Caco-2 (cell line): ENCODE measurements around the gene DENND4B. TPM values are rescaled to one million over a fixed set of nuclear protein-coding genes. Genes with fewer than 3 reads are reported as not detected.
A peak's percentile ranks its signal among the peaks of the same experiment; 100 is the strongest.

Experiments used
- BruUV-seq: library from RNA; stranded (reverse); fragments of 400-500 nt; replicated peaks from 2 replicates; lab custom pipeline; 2021; lab: Mats Ljungman, UMichigan
- CTCF ChIA-PET: fragments of 300-600 bp; sonication (Branson Sonifier 250); formaldehyde crosslinking; loops from one replicate; lab custom pipeline; 2022; ENCODE audit warnings: antibody characterized with exemption; lab: Charles Lee
- POLR2A ChIA-PET: fragments of 300-600 bp; sonication (Branson Sonifier 250); formaldehyde crosslinking; loops from one replicate; lab custom pipeline; 2022; ENCODE audit warnings: antibody characterized with exemption; lab: Charles Lee
- DNase-seq, 2 experiments: peaks; one replicate each; pipeline versions ENCODE4 v3.0.0 to v3.0.0-alpha.2; 2020 to 2022
- H3K27me3 ChIP-seq: replicated peaks from 2 replicates; pipeline ENCODE4 v1.6.0; 2011; ENCODE audit warnings: low read length; ENCODE audit not compliant: control insufficient read depth, insufficient read depth
- H3K36me3 ChIP-seq: 2 replicates; pipeline ENCODE4 v1.5.1; 2011; ENCODE audit warnings: low read length; ENCODE audit not compliant: control insufficient read depth, insufficient read depth
- H3K4me1 ChIP-seq: fragments of 250-450 bp; sonication (Bioruptor Pico); 2 replicates; pipeline ENCODE4 v1.5.1; 2020; ENCODE audit warnings: mild to moderate bottlenecking
- H3K4me3 ChIP-seq: 2 replicates; pipeline ENCODE4 v1.5.1; 2011; ENCODE audit warnings: low read depth, mild to moderate bottlenecking, control low read depth, low read length
- H3K9me3 ChIP-seq: fragments of 250-450 bp; sonication (Bioruptor Pico); 2 replicates; pipeline ENCODE4 v1.5.1; 2020; ENCODE audit warnings: mild to moderate bottlenecking, moderate library complexity
- H3K27ac Mint-ChIP-seq: one replicate; pipeline ENCODE4 v1.8.0; 2022; ENCODE audit warnings: mixed read lengths; ENCODE audit not compliant: unreplicated experiment
- H3K27me3 Mint-ChIP-seq: one replicate; pipeline ENCODE4 v1.8.0; 2022; ENCODE audit warnings: mixed read lengths; ENCODE audit not compliant: insufficient read depth, unreplicated experiment
- H3K36me3 Mint-ChIP-seq: one replicate; pipeline ENCODE4 v1.8.0; 2022; ENCODE audit warnings: mild to moderate bottlenecking, mixed read lengths; ENCODE audit not compliant: insufficient read depth, unreplicated experiment
- H3K4me1 Mint-ChIP-seq: one replicate; pipeline ENCODE4 v1.8.0; 2022; ENCODE audit warnings: low read depth, mixed read lengths; ENCODE audit not compliant: unreplicated experiment
- H3K4me3 Mint-ChIP-seq: one replicate; pipeline ENCODE4 v1.8.0; 2022; ENCODE audit warnings: mild to moderate bottlenecking, moderate library complexity, mixed read lengths; ENCODE audit not compliant: unreplicated experiment
- H3K9me3 Mint-ChIP-seq: one replicate; pipeline ENCODE4 v1.8.0; 2022; ENCODE audit warnings: mixed read lengths; ENCODE audit not compliant: unreplicated experiment
- intact Hi-C: fragments of 100-400 bp; cut with micrococcal nuclease; formaldehyde crosslinking; loops from one replicate; pipeline ENCODE4 v1.10.0; 2022; ENCODE audit not compliant: unreplicated experiment
- total RNA-seq: library from RNA; stranded (reverse); gene quantifications from 2 replicates; pipeline ENCODE4 v1.2.3, GENCODE V29; 2022
- TF ChIP-seq, protein P1 (sequence below), 2 experiments: fragments of 200-600 bp in 1 of 2; IDR thresholded peaks; 1 replicate in 1 of 2; 2 replicates in 1 of 2; pipeline versions ENCODE4 v1.5.1 to v1.8.0; 2011 to 2022; ENCODE audit warnings: antibody characterized with exemption in 1 of 2, control low read depth in 1 of 2, inconsistent platforms in 1 of 2, low read depth in 1 of 2, low read length in 1 of 2, mild to moderate bottlenecking in 1 of 2, moderate library complexity in 1 of 2; ENCODE audit not compliant: insufficient read depth in 1 of 2, severe bottlenecking in 1 of 2, unreplicated experiment in 1 of 2

Gene DENND4B
- total RNA-seq, 1 experiment from 2014 or later, result 79.0 TPM

DNA sequence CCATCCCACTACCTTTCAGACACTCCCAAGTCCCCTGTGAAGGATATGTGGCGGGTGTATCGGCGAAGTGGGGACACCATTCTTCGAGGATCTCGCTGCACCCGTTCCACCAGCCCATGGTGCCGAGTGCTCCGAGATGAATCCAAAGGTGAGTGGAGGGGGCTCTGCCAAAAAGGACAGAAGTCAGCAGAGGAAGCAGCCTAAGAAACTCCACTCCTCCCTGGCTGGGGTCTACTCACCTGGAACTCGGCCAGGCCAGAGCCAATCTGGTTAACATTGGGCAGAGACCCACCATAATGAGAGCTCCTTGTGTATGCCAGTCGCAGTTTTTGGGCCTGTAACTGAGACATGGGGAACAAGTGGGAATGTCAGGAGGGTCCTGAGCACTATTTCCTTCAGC, 8.3 kb upstream of the DENND4B start:
- CTCF ChIA-PET, result no interaction called here
- peaks cover 22% of the 10 kb centered on the region for H3K4me1 ChIP-seq
- POLR2A ChIA-PET, result no interaction called here
- Mint-ChIP-seq H3K4me1 (peaks cover 21% of the 10 kb centered on the region), H3K27ac (no peak overlapping the region), H3K27me3 (no peaks in the 10 kb centered on the region), H3K9me3 (no peaks in the 10 kb centered on the region), H3K36me3 (peaks cover 48% of the 10 kb centered on the region), H3K4me3 (no peak overlapping the region)
- BruUV-seq, result no TSS peak
- no peak overlapping the region for H3K4me3 ChIP-seq
- TF ChIP-seq, protein P1, sequence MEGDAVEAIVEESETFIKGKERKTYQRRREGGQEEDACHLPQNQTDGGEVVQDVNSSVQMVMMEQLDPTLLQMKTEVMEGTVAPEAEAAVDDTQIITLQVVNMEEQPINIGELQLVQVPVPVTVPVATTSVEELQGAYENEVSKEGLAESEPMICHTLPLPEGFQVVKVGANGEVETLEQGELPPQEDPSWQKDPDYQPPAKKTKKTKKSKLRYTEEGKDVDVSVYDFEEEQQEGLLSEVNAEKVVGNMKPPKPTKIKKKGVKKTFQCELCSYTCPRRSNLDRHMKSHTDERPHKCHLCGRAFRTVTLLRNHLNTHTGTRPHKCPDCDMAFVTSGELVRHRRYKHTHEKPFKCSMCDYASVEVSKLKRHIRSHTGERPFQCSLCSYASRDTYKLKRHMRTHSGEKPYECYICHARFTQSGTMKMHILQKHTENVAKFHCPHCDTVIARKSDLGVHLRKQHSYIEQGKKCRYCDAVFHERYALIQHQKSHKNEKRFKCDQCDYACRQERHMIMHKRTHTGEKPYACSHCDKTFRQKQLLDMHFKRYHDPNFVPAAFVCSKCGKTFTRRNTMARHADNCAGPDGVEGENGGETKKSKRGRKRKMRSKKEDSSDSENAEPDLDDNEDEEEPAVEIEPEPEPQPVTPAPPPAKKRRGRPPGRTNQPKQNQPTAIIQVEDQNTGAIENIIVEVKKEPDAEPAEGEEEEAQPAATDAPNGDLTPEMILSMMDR (IDR thresholded peaks at IDR 0.05; ENCODE audit: insufficient read depth in 1 of 2, low read depth in 1 of 2, low read length in 1 of 2, severe bottlenecking in 1 of 2, unreplicated experiment in 1 of 2), result no peak
- no peak for DNase-seq
- peaks cover 6% of the 10 kb centered on the region for H3K36me3 ChIP-seq
- H3K9me3 ChIP-seq, result no peaks in the 10 kb centered on the region
- no peaks in the 10 kb centered on the region for H3K27me3 ChIP-seq
- intact Hi-C loops, result no loop called here

DNA sequence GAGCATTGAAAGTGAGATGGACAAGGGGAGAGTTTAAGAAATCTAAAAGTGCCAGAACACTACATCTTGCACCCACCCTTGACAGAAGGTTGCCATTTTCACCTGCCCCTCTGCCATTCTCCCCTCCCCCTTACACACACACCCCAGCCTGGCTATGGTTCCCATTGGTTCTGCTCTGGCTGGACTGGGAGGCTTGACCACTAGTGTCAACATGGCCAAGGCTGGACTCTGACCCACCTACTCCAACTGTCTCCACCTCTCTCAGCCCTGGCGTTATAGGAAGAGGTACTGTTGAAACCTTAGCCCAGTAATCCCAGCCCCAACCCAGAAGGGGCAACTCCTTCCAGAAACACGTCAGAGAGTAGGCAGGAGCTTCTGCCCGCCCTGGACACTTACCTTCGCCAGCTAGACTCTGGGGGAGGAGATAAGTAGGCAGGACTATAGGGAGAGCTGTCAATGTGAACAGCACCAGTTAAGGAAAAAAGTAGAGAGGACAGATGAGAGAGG, 7.4 kb upstream of the DENND4B start:
- POLR2A ChIA-PET, result interaction anchor here (1.4 kb wide), 1 partner anchor 24 kb away, joined by 4 read pairs; the partner anchor contains the start of gene JTB
- peak overlapping the region; percentile 6 for H3K4me3 Mint-ChIP-seq
- intact Hi-C loops, result no loop called here
- no peaks in the 10 kb centered on the region for H3K9me3 Mint-ChIP-seq
- peaks cover 50% of the 10 kb centered on the region for H3K36me3 Mint-ChIP-seq
- no peaks in the 10 kb centered on the region for H3K9me3 ChIP-seq
- DNase-seq, result peak in 1 of 2 experiments; percentile 47
- H3K4me1 ChIP-seq, result peaks cover 22% of the 10 kb centered on the region
- TF ChIP-seq, protein P1 (IDR thresholded peaks at IDR 0.05; ENCODE audit: insufficient read depth in 1 of 2, low read depth in 1 of 2, low read length in 1 of 2, severe bottlenecking in 1 of 2, unreplicated experiment in 1 of 2), result no peak
- H3K27me3 Mint-ChIP-seq, result no peaks in the 10 kb centered on the region
- CTCF ChIA-PET, result no interaction called here
- BruUV-seq, result no TSS peak
- H3K4me3 ChIP-seq, result no peak overlapping the region
- peaks cover 21% of the 10 kb centered on the region for H3K4me1 Mint-ChIP-seq
- H3K27me3 ChIP-seq, result no peaks in the 10 kb centered on the region
- peaks cover 6% of the 10 kb centered on the region for H3K36me3 ChIP-seq
- H3K27ac Mint-ChIP-seq, result peak overlapping the region; percentile 21

DNA sequence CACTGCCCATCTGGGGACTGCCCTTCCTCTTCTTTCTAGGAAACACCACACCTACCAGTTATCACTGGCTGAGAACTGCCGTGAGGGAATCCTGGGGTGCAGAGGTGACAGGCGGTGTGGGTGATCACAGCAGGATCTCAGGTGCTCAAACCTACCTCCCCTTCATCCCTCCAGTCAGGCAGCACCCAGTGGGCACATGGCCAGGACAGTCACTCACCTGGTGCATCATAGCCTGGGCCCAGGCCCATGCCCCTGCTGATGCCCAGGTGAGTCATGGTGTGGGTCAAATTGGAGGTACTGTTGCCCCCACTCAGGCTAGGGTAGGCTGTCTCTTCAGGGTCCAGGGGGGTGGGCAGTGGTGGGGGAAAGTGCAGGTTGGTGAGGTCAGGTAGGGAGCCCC, 5.3 kb upstream of the DENND4B start:
- H3K4me3 ChIP-seq, result no peak overlapping the region
- ChIA-PET POLR2A (no interaction called here), CTCF (no interaction called here)
- no peak for DNase-seq
- BruUV-seq, result no TSS peak
- peaks cover 6% of the 10 kb centered on the region for H3K36me3 ChIP-seq
- no peaks in the 10 kb centered on the region for H3K27me3 ChIP-seq
- peaks cover 51% of the 10 kb centered on the region for H3K36me3 Mint-ChIP-seq
- intact Hi-C loops, result no loop called here
- no peaks in the 10 kb centered on the region for H3K9me3 ChIP-seq
- peaks cover 19% of the 10 kb centered on the region for H3K4me1 Mint-ChIP-seq
- H3K4me1 ChIP-seq, result peaks cover 20% of the 10 kb centered on the region
- no peak overlapping the region for H3K4me3 Mint-ChIP-seq
- no peaks in the 10 kb centered on the region for H3K9me3 Mint-ChIP-seq
- H3K27ac Mint-ChIP-seq, result no peak overlapping the region
- TF ChIP-seq, protein P1 (IDR thresholded peaks at IDR 0.05; ENCODE audit: insufficient read depth in 1 of 2, low read depth in 1 of 2, low read length in 1 of 2, severe bottlenecking in 1 of 2, unreplicated experiment in 1 of 2), result no peak
- H3K27me3 Mint-ChIP-seq, result no peaks in the 10 kb centered on the region
